H1 (cell line): ENCODE results near the gene TLR2. TPM values are rescaled to one million over a fixed set of nuclear protein-coding genes. Genes with fewer than 3 reads are reported as not detected.

Source experiments
- CTCF ChIA-PET: fragments of 300-600 bp; sonication (Branson Sonifier 250); formaldehyde crosslinking; loops from one replicate; lab custom pipeline; 2021; ENCODE audit not compliant: partially characterized antibody; lab: Charles Lee
- POLR2A ChIA-PET: fragments of 300-600 bp; sonication (Branson Sonifier 250); formaldehyde crosslinking; loops from one replicate; lab custom pipeline; 2021; ENCODE audit warnings: inconsistent platforms; ENCODE audit not compliant: partially characterized antibody; lab: Charles Lee
- DNase-seq, 2 experiments: peaks; one replicate each; pipeline versions ENCODE4 v3.0.0 to v3.0.0-alpha.2; 2010 to 2022; ENCODE audit warnings: low spot score in 2 of 2, low read depth in 1 of 2, mixed read lengths in 1 of 2
- FAIRE-seq: peaks from 2 replicates; lab custom pipeline; 2011; peaks lifted over from hg19 to GRCh38; lab: Jason Lieb, UNC
- H2AFZ ChIP-seq: 2 replicates; pipeline ENCODE4 v1.8.1; 2012; ENCODE audit warnings: low read length, inconsistent platforms
- H2AK5ac ChIP-seq: 2 replicates; pipeline ENCODE4 v1.6.1; 2013; ENCODE audit warnings: low read depth, low read length
- H2BK120ac ChIP-seq: replicated peaks from 2 replicates; pipeline ENCODE3; 2013; ENCODE audit warnings: low read depth, low read length, inconsistent platforms
- H2BK12ac ChIP-seq: 2 replicates; pipeline ENCODE4 v1.6.1; 2013; ENCODE audit warnings: low read depth, low read length
- H2BK15ac ChIP-seq: 2 replicates; pipeline ENCODE4 v1.6.1; 2013; ENCODE audit warnings: low read length
- H2BK20ac ChIP-seq: 2 replicates; pipeline ENCODE4 v1.6.1; 2013; ENCODE audit warnings: low read length
- H2BK5ac ChIP-seq: 2 replicates; pipeline ENCODE4 v1.6.1; 2013; ENCODE audit warnings: low read depth, low read length
- H3K14ac ChIP-seq: 2 replicates; pipeline ENCODE4 v1.6.1; 2013; ENCODE audit warnings: inconsistent platforms; ENCODE audit not compliant: insufficient read length
- H3K18ac ChIP-seq: 2 replicates; pipeline ENCODE4 v1.6.1; 2013; ENCODE audit warnings: low read length; ENCODE audit errors: extremely low read depth
- H3K23ac ChIP-seq: 2 replicates; pipeline ENCODE4 v1.6.1; 2013; ENCODE audit warnings: inconsistent platforms; ENCODE audit not compliant: insufficient read length
- H3K23me2 ChIP-seq: 2 replicates; pipeline ENCODE4 v1.6.1; 2013; ENCODE audit warnings: low read depth, low read length
- H3K27ac ChIP-seq: 2 replicates; pipeline ENCODE4 v1.6.1; 2011; ENCODE audit warnings: low read depth, low read length, inconsistent platforms
- H3K27me3 ChIP-seq, 4 experiments: replicated peaks in 1 of 4; 1 replicate in 1 of 4; 2 replicates in 3 of 4; pipeline versions ENCODE4 v1.6.1 to v1.8.1; 2011 to 2013; ENCODE audit warnings: low read length in 3 of 4, mild to moderate bottlenecking in 3 of 4, inconsistent platforms in 2 of 4, mixed read lengths in 2 of 4, moderate library complexity in 1 of 4; ENCODE audit not compliant: control insufficient read depth in 3 of 4, insufficient read depth in 3 of 4; ENCODE audit errors: extremely low read depth in 1 of 4
- H3K36me3 ChIP-seq, 4 experiments: 2 replicates each; pipeline versions ENCODE4 v1.6.1 to v1.8.1; 2011 to 2013; ENCODE audit warnings: mild to moderate bottlenecking in 4 of 4, low read length in 3 of 4, moderate library complexity in 2 of 4, control low read depth in 1 of 4, inconsistent platforms in 1 of 4; ENCODE audit not compliant: insufficient read depth in 4 of 4, control insufficient read depth in 2 of 4
- H3K4ac ChIP-seq: replicated peaks from 2 replicates; pipeline ENCODE3; 2013; ENCODE audit warnings: low read length, low read depth, mixed read lengths, inconsistent platforms; ENCODE audit not compliant: insufficient read length
- H3K4me1 ChIP-seq, 4 experiments: replicated peaks in 1 of 4; 1 replicate in 1 of 4; 2 replicates in 3 of 4; pipeline versions ENCODE4 v1.6.1 to v1.8.1; 2011 to 2013; ENCODE audit warnings: low read length in 3 of 4, inconsistent platforms in 2 of 4, mixed read lengths in 1 of 4; ENCODE audit not compliant: insufficient read depth in 4 of 4, control insufficient read depth in 3 of 4
- H3K4me2 ChIP-seq, 2 experiments: 2 replicates each; pipeline versions ENCODE4 v1.6.1 to v1.8.1; 2011 to 2013; ENCODE audit warnings: low read depth in 2 of 2, low read length in 2 of 2, control low read depth in 1 of 2, inconsistent platforms in 1 of 2, mild to moderate bottlenecking in 1 of 2; ENCODE audit not compliant: insufficient read depth in 1 of 2
- H3K4me3 ChIP-seq, 4 experiments: fragments of 200-600, 300-600 bp in 1 of 4; sonication (generic), shearing (Covaris generic), sonication (Bioruptor Twin) in 1 of 4; 2 replicates each; pipeline versions ENCODE4 v1.5.1 to v1.8.1; 2011 to 2016; ENCODE audit warnings: low read length in 4 of 4, low read depth in 3 of 4, control low read depth in 2 of 4, inconsistent platforms in 2 of 4, mild to moderate bottlenecking in 2 of 4, mixed read lengths in 1 of 4, moderate library complexity in 1 of 4; ENCODE audit not compliant: insufficient read depth in 2 of 4; ENCODE audit errors: extremely low read depth in 1 of 4
- H3K56ac ChIP-seq: replicated peaks from 2 replicates; pipeline ENCODE3; 2013; ENCODE audit warnings: low read depth, mild to moderate bottlenecking, mixed read lengths, low read length, inconsistent platforms; ENCODE audit not compliant: insufficient read length
- H3K79me1 ChIP-seq: 2 replicates; pipeline ENCODE4 v1.6.1; 2013; ENCODE audit warnings: low read depth, low read length, control low read depth
- H3K79me2 ChIP-seq, 2 experiments: 2 replicates each; pipeline versions ENCODE4 v1.6.1 to v1.8.1; 2012 to 2013; ENCODE audit warnings: low read length in 2 of 2, mild to moderate bottlenecking in 2 of 2, inconsistent platforms in 1 of 2; ENCODE audit not compliant: insufficient read depth in 2 of 2, control insufficient read depth in 1 of 2
- H3K9ac ChIP-seq, 4 experiments: replicated peaks in 1 of 4; 1 replicate in 1 of 4; 2 replicates in 3 of 4; pipeline versions ENCODE4 v1.6.1 to v1.8.1; 2011 to 2013; ENCODE audit warnings: low read depth in 3 of 4, low read length in 3 of 4, control low read depth in 2 of 4, mild to moderate bottlenecking in 2 of 4, moderate library complexity in 2 of 4, inconsistent platforms in 1 of 4; ENCODE audit errors: extremely low read depth in 1 of 4
- H3K9me3 ChIP-seq, 2 experiments: 2 replicates each; pipeline versions ENCODE4 v1.6.1 to v1.8.1; 2012 to 2013; ENCODE audit warnings: mild to moderate bottlenecking in 2 of 2, moderate library complexity in 2 of 2, control low read depth in 1 of 2, inconsistent platforms in 1 of 2, low read depth in 1 of 2, low read length in 1 of 2, mixed read lengths in 1 of 2; ENCODE audit not compliant: insufficient read depth in 2 of 2
- H4K20me1 ChIP-seq, 2 experiments: replicated peaks in 1 of 2; 2 replicates each; pipeline versions ENCODE3 to v1.8.1; 2011 to 2013; ENCODE audit warnings: inconsistent platforms in 2 of 2, low read length in 2 of 2, mild to moderate bottlenecking in 1 of 2; ENCODE audit not compliant: insufficient read depth in 2 of 2, control insufficient read depth in 1 of 2
- H4K5ac ChIP-seq: 2 replicates; pipeline ENCODE4 v1.6.1; 2013; ENCODE audit warnings: low read length, low read depth, mixed read lengths, inconsistent platforms; ENCODE audit not compliant: insufficient read length
- H4K8ac ChIP-seq: 2 replicates; pipeline ENCODE4 v1.8.0; 2013; ENCODE audit warnings: mild to moderate bottlenecking, moderate library complexity, low read length, inconsistent platforms; ENCODE audit not compliant: insufficient read depth; ENCODE audit errors: extremely low read depth
- H4K91ac ChIP-seq: replicated peaks from 2 replicates; pipeline ENCODE3; 2013; ENCODE audit warnings: low read length, mixed read lengths, inconsistent platforms; ENCODE audit not compliant: insufficient read length
- BRCA1 ChIP-seq: IDR thresholded peaks from 2 replicates; pipeline ENCODE4 v1.6.1; 2012; ENCODE audit warnings: low read depth, low read length, improper control_type of control experiment
- CTCF ChIP-seq, 3 experiments: IDR thresholded peaks; 1 replicate in 2 of 3; 2 replicates in 1 of 3; pipeline versions ENCODE4 v1.5.1 to v1.6.1; 2011; ENCODE audit warnings: low read length in 3 of 3, mild to moderate bottlenecking in 3 of 3, inconsistent platforms in 2 of 3, low read depth in 1 of 3, moderate library complexity in 1 of 3; ENCODE audit not compliant: insufficient read depth in 1 of 3; ENCODE audit errors: control extremely low read depth in 1 of 3
- HDAC6 ChIP-seq: IDR thresholded peaks from one replicate; pipeline ENCODE4 v1.7.1; 2012; ENCODE audit warnings: low read depth, mild to moderate bottlenecking, inconsistent platforms, low read length, moderate library complexity
- JUND ChIP-seq: IDR thresholded peaks from 2 replicates; pipeline ENCODE4 v1.6.1; 2011; ENCODE audit warnings: mild to moderate bottlenecking, improper control_type of control experiment, low read length
- KDM4A ChIP-seq: IDR thresholded peaks from one replicate; pipeline ENCODE4 v1.7.1; 2012; ENCODE audit warnings: low read depth, mild to moderate bottlenecking, moderate library complexity, low read length, inconsistent platforms; ENCODE audit not compliant: severe bottlenecking
- MAFK ChIP-seq: IDR thresholded peaks from 2 replicates; pipeline ENCODE4 v1.6.1; 2012; ENCODE audit warnings: low read depth, mild to moderate bottlenecking, improper control_type of control experiment, low read length
- MAX ChIP-seq: IDR thresholded peaks from 2 replicates; pipeline ENCODE4 v1.6.1; 2012; ENCODE audit warnings: inconsistent platforms
- SIX5 ChIP-seq: IDR thresholded peaks from 2 replicates; pipeline ENCODE4 v1.6.1; 2011; ENCODE audit warnings: mild to moderate bottlenecking, low read depth, low read length
- SRF ChIP-seq: IDR thresholded peaks from 2 replicates; pipeline ENCODE4 v1.6.1; 2011; ENCODE audit warnings: mild to moderate bottlenecking, low read depth, low read length, moderate library complexity
- YY1 ChIP-seq: IDR thresholded peaks from 2 replicates; pipeline ENCODE4 v1.6.1; 2011; ENCODE audit warnings: low read depth, mild to moderate bottlenecking, low read length
- WGBS, 2 experiments: shearing (Covaris generic) in 1 of 2; methylation state at CpG; one replicate each; pipeline versions ENCODE4 v1.1.6 to v1.1.7; 2013 to 2015; ENCODE audit warnings: low lambda C conversion rate in 2 of 2, mixed read lengths in 2 of 2, inconsistent platforms in 1 of 2, low coverage in 1 of 2, missing lambda C conversion rate in 1 of 2; ENCODE audit not compliant: insufficient replicate concordance in 2 of 2, insufficient coverage in 1 of 2, insufficient read length in 1 of 2; ENCODE audit errors: extremely low coverage in 1 of 2, missing lambda C conversion rate in 1 of 2; 5-methylcytosine and 5-hydroxymethylcytosine counted together
- polyA plus RNA-seq, 7 experiments: library from polyadenylated mRNA; depleted of rRNA in 3 of 7; stranded (reverse) in 5 of 7; unstranded in 2 of 7; fragments of >200 nt in 5 of 7; fragments of 200-250 nt in 2 of 7; gene quantifications; 1 replicate in 5 of 7; 2 replicates in 1 of 7; 4 replicates in 1 of 7; pipeline versions ENCODE4 v1.2.1 to v1.2.3, GENCODE V29; 2011 to 2013; ENCODE audit warnings: missing spikeins in 2 of 7, mixed read lengths in 2 of 7
- total RNA-seq: library from RNA; stranded (reverse); fragmentation: NEBNext Ultra II Directional; extraction: Animal tissue kit (Norgen Biotek cat#: 25700); gene quantifications from 2 replicates; pipeline ENCODE4 v1.2.1, GENCODE V29; 2021
- TF ChIP-seq, protein P1 (sequence below): IDR thresholded peaks from 2 replicates; pipeline ENCODE4 v1.6.1; 2012; ENCODE audit warnings: inconsistent platforms

The TLR2 gene
- total and polyA plus RNA-seq, 2 of the 8 experiments (the other 6 are each of a cell fraction or from before 2014, with no cell fraction given), result 1.3 TPM

DNA sequence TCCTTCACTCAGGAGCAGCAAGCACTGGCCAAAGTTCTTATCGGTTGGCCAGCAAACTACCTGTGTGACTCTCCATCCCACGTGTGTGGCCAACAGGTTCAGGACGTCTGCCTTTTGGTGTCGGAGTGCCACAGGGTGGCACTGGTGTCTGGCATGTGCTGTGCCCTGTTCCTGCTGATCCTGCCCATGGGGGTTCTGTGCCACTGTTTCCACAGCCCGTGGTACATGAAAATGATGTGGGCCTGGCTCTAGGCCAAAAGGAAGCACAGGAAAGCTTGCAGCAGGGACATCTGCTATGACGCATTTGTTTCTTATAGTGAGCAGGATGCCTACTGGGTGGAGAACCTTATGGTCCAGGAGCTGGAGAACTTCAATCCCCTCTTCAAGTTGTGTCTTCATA is 4.6 kb upstream of the TLR2 start:
- Histone ChIP-seq H3K9ac (no peak overlapping the region), H2AK5ac (no peak overlapping the region), H2BK5ac (no peak overlapping the region), H4K5ac (no peak overlapping the region), H3K23ac (no peak overlapping the region), H2BK12ac (no peak overlapping the region), H3K18ac (no peak overlapping the region), H4K20me1 (no peaks in the 10 kb centered on the region), H3K4me3 (no peak overlapping the region), H3K4me1 (peaks cover 0 to 4% (median 1%) of the 10 kb centered on the region in 4 experiments; a peak in 3 of 7 replicates), H3K4me2 (no peak overlapping the region), H2AFZ (no peak overlapping the region), H2BK15ac (no peak overlapping the region), H4K91ac (no peak overlapping the region), H2BK20ac (no peak overlapping the region), H2BK120ac (no peak overlapping the region), H3K27me3 (peaks cover 12 to 30% (median 21%) of the 10 kb centered on the region in 4 experiments), H3K79me2 (no peaks in the 10 kb centered on the region), H3K23me2 (peaks cover 12% of the 10 kb centered on the region; the same call in 1 of the 2 replicates), H3K36me3 (no peaks in the 10 kb centered on the region), H3K27ac (no peak overlapping the region), H3K4ac (no peak overlapping the region), H3K9me3 (no peaks in the 10 kb centered on the region; a peak in 1 of 4 replicates), H3K14ac (no peak overlapping the region), H3K56ac (no peak overlapping the region), H4K8ac (no peak overlapping the region), H3K79me1 (no peaks in the 10 kb centered on the region)
- 78% methylated on average over 6 of the region's 6 CpGs; no CpG with 5 or more reads in 1 of the 2 experiments for WGBS, 2 experiments
- POLR2A ChIA-PET, result no interaction called here
- CTCF ChIA-PET, result interaction anchor here (1.2 to 1.6 kb wide), 3 partner anchors 29 to 85 kb away, joined by 3 to 5 read pairs (median 4); no protein-coding TSS in a partner anchor
- DNase-seq, result no peak
- FAIRE-seq, result no peak
- TF ChIP-seq HDAC6 (no peak), BRCA1 (no peak), SIX5 (no peak), CTCF (IDR thresholded peaks at IDR 0.05; ENCODE audit: control extremely low read depth in 1 of 3, insufficient read depth in 1 of 3, low read depth in 1 of 3, low read length in 3 of 3) (no peak), MAX (no peak), SRF (no peak), YY1 (no peak), JUND (no peak), KDM4A (no peak), MAFK (no peak)
- TF ChIP-seq, protein P1, sequence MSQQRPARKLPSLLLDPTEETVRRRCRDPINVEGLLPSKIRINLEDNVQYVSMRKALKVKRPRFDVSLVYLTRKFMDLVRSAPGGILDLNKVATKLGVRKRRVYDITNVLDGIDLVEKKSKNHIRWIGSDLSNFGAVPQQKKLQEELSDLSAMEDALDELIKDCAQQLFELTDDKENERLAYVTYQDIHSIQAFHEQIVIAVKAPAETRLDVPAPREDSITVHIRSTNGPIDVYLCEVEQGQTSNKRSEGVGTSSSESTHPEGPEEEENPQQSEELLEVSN, result no peak
